MCF 10A (cell line): ENCODE results near the gene ABHD16A. TPM values are rescaled to one million over a fixed set of nuclear protein-coding genes. Genes with fewer than 3 reads are reported as not detected.

Experiments
- BruUV-seq: library from RNA; stranded (reverse); fragments of 400-500 nt; replicated peaks from 2 replicates; lab custom pipeline; 2021; lab: Mats Ljungman, UMichigan
- CTCF ChIA-PET: fragments of 300-600 bp; sonication (Branson Sonifier 250); formaldehyde crosslinking; extraction: SDS; loops from one replicate; lab custom pipeline; 2021; ENCODE audit warnings: antibody characterized with exemption, inconsistent platforms; lab: Yijun Ruan, JAX
- POLR2A ChIA-PET: fragments of 300-600, 350-650 bp; sonication (Branson Sonifier 250); formaldehyde crosslinking; extraction: SDS; loops from one replicate; lab custom pipeline; 2020; ENCODE audit warnings: antibody characterized with exemption, inconsistent platforms; lab: Yijun Ruan, JAX
- DNase-seq: peaks from one replicate; pipeline ENCODE4 v3.0.0-alpha.2; 2018; ENCODE audit not compliant: unreplicated experiment
- H3K27ac Mint-ChIP-seq: one replicate; pipeline ENCODE4 v1.8.0; 2022; ENCODE audit warnings: mild to moderate bottlenecking, low read depth, mixed read lengths; ENCODE audit not compliant: unreplicated experiment
- H3K27me3 Mint-ChIP-seq: one replicate; pipeline ENCODE4 v1.8.0; 2022; ENCODE audit warnings: mixed read lengths; ENCODE audit not compliant: insufficient read depth, unreplicated experiment
- H3K36me3 Mint-ChIP-seq: one replicate; pipeline ENCODE4 v1.8.0; 2022; ENCODE audit warnings: mild to moderate bottlenecking, moderate library complexity, mixed read lengths; ENCODE audit not compliant: insufficient read depth, unreplicated experiment
- H3K4me1 Mint-ChIP-seq: one replicate; pipeline ENCODE4 v1.8.0; 2022; ENCODE audit warnings: mixed read lengths; ENCODE audit not compliant: insufficient read depth, unreplicated experiment
- H3K4me3 Mint-ChIP-seq: one replicate; pipeline ENCODE4 v1.8.0; 2022; ENCODE audit warnings: mild to moderate bottlenecking, moderate library complexity, mixed read lengths; ENCODE audit not compliant: unreplicated experiment
- H3K9me3 Mint-ChIP-seq: one replicate; pipeline ENCODE4 v1.8.0; 2022; ENCODE audit warnings: mixed read lengths; ENCODE audit not compliant: unreplicated experiment
- intact Hi-C: fragments of 100-400 bp; cut with micrococcal nuclease; formaldehyde crosslinking; loops from 2 replicates; pipeline ENCODE4 v1.14.1; 2022
- total RNA-seq: library from RNA; stranded (reverse); gene quantifications from 2 replicates; pipeline ENCODE4 v1.2.3, GENCODE V29; 2022
- TF ChIP-seq, protein P1 (sequence below): fragments of 200-600 bp; IDR thresholded peaks from one replicate; pipeline ENCODE4 v1.8.0; 2022; ENCODE audit warnings: antibody characterized with exemption, mild to moderate bottlenecking; ENCODE audit not compliant: unreplicated experiment

ABHD16A gene
- total RNA-seq, 1 experiment from 2014 or later, result 32.1 TPM

DNA sequence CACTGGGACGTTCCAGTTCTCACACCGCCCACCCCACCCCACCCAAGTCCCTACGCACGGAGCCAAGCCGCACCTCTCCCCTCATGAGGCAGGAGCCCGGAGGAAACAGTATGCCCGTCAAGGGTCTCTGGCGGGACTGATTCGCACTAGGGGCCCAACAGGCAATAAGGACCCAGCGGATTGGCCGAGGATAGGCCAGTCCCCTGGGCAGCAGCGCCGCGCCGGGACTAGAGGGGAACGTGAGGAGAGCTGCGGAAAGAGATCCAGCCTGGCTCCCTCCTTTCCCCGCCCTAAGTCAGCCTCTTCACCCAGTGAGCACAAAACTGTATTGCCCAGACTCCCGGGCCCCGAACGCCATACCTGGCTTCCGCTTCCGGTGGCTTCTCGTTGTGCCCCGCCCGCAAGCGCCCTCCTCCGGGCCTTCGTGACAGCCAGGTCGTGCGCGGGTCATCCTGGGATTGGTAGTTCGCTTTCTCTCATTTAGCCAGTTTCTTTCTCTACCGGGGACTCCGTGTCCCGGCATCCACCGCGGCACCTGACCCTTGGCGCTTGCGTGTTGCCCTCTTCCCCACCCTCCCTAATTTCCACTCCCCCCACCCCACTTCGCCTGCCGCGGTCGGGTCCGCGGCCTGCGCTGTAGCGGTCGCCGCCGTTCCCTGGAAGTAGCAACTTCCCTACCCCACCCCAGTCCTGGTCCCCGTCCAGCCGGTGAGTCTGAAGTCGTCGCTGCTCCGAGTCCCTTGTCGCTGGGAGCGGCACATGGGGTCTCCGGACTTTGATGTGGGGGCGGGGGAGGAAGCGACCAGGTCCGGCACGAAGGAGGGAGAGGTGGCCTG, 37.4 kb downstream of the ABHD16A start, which contains the start of gene CSNK2B:
TSS of gene CSNK2B (plus strand) at position 580 of the 836 bp plus-strand sequence. CDS start 752 bp downstream, outside the sequence.
- TF ChIP-seq, protein P1, sequence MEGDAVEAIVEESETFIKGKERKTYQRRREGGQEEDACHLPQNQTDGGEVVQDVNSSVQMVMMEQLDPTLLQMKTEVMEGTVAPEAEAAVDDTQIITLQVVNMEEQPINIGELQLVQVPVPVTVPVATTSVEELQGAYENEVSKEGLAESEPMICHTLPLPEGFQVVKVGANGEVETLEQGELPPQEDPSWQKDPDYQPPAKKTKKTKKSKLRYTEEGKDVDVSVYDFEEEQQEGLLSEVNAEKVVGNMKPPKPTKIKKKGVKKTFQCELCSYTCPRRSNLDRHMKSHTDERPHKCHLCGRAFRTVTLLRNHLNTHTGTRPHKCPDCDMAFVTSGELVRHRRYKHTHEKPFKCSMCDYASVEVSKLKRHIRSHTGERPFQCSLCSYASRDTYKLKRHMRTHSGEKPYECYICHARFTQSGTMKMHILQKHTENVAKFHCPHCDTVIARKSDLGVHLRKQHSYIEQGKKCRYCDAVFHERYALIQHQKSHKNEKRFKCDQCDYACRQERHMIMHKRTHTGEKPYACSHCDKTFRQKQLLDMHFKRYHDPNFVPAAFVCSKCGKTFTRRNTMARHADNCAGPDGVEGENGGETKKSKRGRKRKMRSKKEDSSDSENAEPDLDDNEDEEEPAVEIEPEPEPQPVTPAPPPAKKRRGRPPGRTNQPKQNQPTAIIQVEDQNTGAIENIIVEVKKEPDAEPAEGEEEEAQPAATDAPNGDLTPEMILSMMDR, result no peak
- intact Hi-C loops, result no loop called here
- CTCF ChIA-PET, result interaction anchor here (0.5 to 1.1 kb wide), 3 partner anchors 11 to 1102 kb away, joined by 3 read pairs; no protein-coding TSS in a partner anchor
- DNase-seq, result peak; percentile 98
- H3K27me3 Mint-ChIP-seq, result no peaks in the 10 kb centered on the region
- POLR2A ChIA-PET, result interaction anchor here (0.6 to 7.9 kb wide), 29 partner anchors 12 to 1306 kb away, joined by 3 to 263 read pairs (median 7); partner anchors contain the start of genes ABHD16A, APOM, ATP6V1G2 and BAG6
- BruUV-seq, result no TSS peak
- peaks cover 81% of the 10 kb centered on the region for H3K36me3 Mint-ChIP-seq
- H3K27ac Mint-ChIP-seq, result peak within 1 kb of the TSS; percentile 99
- peaks cover 31% of the 10 kb centered on the region for H3K4me1 Mint-ChIP-seq
- peak within 1 kb of the TSS; percentile 99 for H3K4me3 Mint-ChIP-seq
- no peaks in the 10 kb centered on the region for H3K9me3 Mint-ChIP-seq

DNA sequence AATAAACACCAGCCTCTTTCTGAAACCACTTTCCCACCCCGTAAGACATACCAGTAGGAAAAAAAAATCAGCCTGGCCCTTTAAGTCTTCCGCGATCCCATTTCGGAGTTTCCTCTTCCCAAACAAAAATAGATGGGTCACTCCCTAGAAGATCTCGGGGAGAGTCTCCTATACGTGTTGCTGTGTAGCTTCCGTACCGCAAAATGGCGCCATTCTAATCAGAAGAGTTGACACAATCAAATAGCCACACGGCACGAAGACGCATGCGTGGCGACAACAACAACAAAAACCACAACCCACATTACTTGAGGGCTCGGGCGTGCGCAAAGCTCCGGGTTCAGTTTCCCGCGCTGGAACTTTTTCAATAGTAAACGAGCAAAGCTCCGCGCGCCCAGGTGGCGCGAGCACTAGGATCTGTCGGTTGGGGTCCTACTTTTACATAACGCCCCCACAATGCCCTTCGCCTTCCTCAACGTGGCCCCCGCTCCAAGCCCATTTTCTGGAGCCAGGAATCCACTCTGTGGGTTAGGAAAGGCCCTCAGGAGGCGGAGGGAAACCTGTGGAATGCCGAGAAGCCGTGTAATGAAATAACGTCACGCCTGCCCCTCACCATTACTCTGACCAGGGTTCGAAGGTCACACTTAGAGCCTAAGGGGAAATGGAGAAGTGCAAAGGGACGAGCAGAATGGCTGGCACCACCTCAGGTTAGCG, 38.2 kb downstream of the ABHD16A start, which contains the start of gene GPANK1:
TSS of gene GPANK1 (minus strand) at position 208 of the 711 bp plus-strand sequence. CDS start 519 bp downstream, outside the sequence.
- Mint-ChIP-seq H3K36me3 (peaks cover 79% of the 10 kb centered on the region), H3K27ac (peak within 1 kb of the TSS; percentile 99), H3K4me1 (peaks cover 31% of the 10 kb centered on the region), H3K4me3 (peak within 1 kb of the TSS; percentile 99), H3K27me3 (no peaks in the 10 kb centered on the region), H3K9me3 (no peaks in the 10 kb centered on the region)
- BruUV-seq, result no TSS peak
- DNase-seq, result peak; percentile 97
- ChIA-PET CTCF (interaction anchor here (0.7 kb wide), 1 partner anchor 114 kb away, joined by 5 read pairs; no protein-coding TSS in a partner anchor), POLR2A (interaction anchor here (0.6 to 7.9 kb wide), 37 partner anchors 13 to 1307 kb away, joined by 3 to 263 read pairs (median 5); partner anchors contain the start of genes ABHD16A, APOM, BAG6 and CLIC1)
- TF ChIP-seq, protein P1, result no peak
- intact Hi-C loops, result loop anchor here (5.0 kb wide), 1 partner anchor 43 kb away; the partner anchor contains the start of gene PRRC2A

DNA sequence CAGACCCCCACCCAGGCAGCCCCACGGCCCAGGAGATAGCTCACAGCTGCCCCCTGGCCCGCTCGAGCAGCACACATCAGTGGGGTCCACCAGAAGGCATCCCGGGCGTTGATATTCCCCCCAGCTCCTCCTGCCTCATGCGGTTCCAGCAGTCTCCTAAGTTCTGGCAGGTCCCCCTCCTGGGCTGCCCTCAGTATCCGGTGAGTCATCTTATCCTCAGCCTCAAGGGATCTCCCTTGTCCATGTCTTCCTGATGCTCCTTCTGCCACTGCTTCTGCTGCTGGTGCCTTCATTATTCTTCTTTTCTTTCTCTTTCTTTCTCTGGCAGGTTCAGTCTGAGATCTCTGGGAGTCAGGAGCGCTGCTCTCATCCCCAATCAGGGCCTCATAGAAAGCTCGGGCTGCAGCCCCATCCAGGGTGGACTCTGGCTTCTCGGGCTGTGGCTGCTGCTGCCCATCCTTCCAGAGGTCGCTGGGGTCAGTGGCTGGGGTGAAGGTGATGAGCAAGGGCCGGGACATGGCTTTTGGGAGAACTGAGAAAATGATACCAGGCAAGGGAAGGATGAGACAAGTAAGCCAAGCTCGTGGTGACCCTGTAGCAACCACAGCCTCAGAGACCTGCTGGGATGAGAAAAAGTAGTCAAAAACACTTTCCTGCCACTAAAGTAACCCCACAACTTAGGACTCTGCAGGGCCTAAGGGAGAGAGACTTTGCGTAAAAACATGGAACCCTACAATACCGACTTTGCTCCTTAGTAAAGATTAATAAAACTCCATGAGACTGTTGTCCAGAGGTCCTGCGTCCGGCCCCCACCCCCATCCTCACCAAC, 38.9 kb downstream of the ABHD16A start:
- peak; percentile 84 for DNase-seq
- peak overlapping the region; percentile 99 for H3K4me3 Mint-ChIP-seq
- peaks cover 39% of the 10 kb centered on the region for H3K4me1 Mint-ChIP-seq
- ChIA-PET POLR2A (interaction anchor here (0.6 to 7.9 kb wide), 40 partner anchors 12 to 1308 kb away, joined by 3 to 263 read pairs (median 5); partner anchors contain the start of genes ABHD16A, APOM, ATP6V1G2 and BAG6), CTCF (interaction anchor here (0.7 to 0.9 kb wide), 4 partner anchors 9 to 114 kb away, joined by 4 to 9 read pairs (median 4); partner anchors contain the start of gene APOM)
- intact Hi-C loops, result loop anchor here (5.0 kb wide), 1 partner anchor 42 kb away; the partner anchor contains the start of gene PRRC2A
- no peaks in the 10 kb centered on the region for H3K9me3 Mint-ChIP-seq
- H3K36me3 Mint-ChIP-seq, result peaks cover 79% of the 10 kb centered on the region
- peak overlapping the region; percentile 99 for H3K27ac Mint-ChIP-seq
- H3K27me3 Mint-ChIP-seq, result no peaks in the 10 kb centered on the region
- TSS peak; percentile 31 for BruUV-seq
- TF ChIP-seq, protein P1, result no peak
